ENCODE results near the gene XRCC5.

DNA sequence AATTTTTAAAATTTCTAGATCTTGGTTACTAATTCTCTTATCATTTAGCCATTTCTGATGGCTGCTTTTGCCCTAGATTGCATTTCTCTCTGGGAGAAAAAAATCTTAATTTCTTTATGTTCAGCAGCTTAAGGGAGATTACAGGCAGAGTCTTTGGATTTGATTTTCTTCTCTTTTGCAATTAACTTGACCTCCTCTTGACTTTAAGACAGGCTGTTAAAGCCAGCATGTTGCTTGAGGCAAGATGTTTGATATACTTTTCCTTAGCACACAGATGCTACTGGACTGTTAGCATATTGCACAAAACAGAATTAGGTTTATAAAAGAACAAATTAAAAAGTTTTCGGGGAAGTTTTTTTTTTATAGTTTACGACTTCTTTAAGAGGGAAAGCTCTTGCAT is 50.0 kb downstream of the XRCC5 start:
- TF ChIP-seq, protein P1, sequence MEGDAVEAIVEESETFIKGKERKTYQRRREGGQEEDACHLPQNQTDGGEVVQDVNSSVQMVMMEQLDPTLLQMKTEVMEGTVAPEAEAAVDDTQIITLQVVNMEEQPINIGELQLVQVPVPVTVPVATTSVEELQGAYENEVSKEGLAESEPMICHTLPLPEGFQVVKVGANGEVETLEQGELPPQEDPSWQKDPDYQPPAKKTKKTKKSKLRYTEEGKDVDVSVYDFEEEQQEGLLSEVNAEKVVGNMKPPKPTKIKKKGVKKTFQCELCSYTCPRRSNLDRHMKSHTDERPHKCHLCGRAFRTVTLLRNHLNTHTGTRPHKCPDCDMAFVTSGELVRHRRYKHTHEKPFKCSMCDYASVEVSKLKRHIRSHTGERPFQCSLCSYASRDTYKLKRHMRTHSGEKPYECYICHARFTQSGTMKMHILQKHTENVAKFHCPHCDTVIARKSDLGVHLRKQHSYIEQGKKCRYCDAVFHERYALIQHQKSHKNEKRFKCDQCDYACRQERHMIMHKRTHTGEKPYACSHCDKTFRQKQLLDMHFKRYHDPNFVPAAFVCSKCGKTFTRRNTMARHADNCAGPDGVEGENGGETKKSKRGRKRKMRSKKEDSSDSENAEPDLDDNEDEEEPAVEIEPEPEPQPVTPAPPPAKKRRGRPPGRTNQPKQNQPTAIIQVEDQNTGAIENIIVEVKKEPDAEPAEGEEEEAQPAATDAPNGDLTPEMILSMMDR (IDR thresholded peaks at IDR 0.05), result no peak
- no peak for TF ChIP-seq POLR2AphosphoS5 (IDR thresholded peaks at IDR 0.05)

All from prostate gland (tissue), 2 donors.